Thoracic aorta (tissue), 2 donors: ENCODE measurements around the gene IGSF1. TPM values are rescaled to one million over a fixed set of nuclear protein-coding genes. Genes with fewer than 3 reads are reported as not detected.

ENCODE experiments used
- ATAC-seq: fragments of 150-250 bp; one replicate; pipeline ENCODE4 v1.8.0; 2017; ENCODE audit warnings: low read depth; ENCODE audit not compliant: insufficient number of reproducible peaks, low FRiP score
- DNase-seq: peaks from one replicate; pipeline ENCODE4 v3.0.0-alpha.2; 2020; ENCODE audit warnings: low spot score
- H3K27ac ChIP-seq, 2 donors: fragments of 200-600 bp; sonication (generic); 1 replicate in 1 of 2; 2 replicates in 1 of 2; pipeline ENCODE4 v1.5.1; 2016; ENCODE audit warnings: mild to moderate bottlenecking in 2 of 2, moderate library complexity in 2 of 2
- H3K27me3 ChIP-seq: fragments of 200-600 bp; sonication (generic); replicated peaks from 2 replicates; pipeline ENCODE4 v1.6.0; 2016; ENCODE audit warnings: mild to moderate bottlenecking; ENCODE audit not compliant: insufficient read depth
- H3K36me3 ChIP-seq: fragments of 200-600 bp; sonication (generic); one replicate; pipeline ENCODE4 v1.5.1; 2016
- H3K4me1 ChIP-seq, 2 donors: fragments of 200-600 bp; sonication (generic); 1 replicate in 1 of 2; 2 replicates in 1 of 2; pipeline versions ENCODE4 v1.5.1 to v1.6.0; 2016; ENCODE audit warnings: low read depth in 2 of 2, mild to moderate bottlenecking in 1 of 2; ENCODE audit not compliant: control insufficient read depth in 1 of 2
- H3K4me3 ChIP-seq: fragments of 200-600 bp; sonication (generic); 2 replicates; pipeline ENCODE4 v1.5.1; 2016; ENCODE audit warnings: mild to moderate bottlenecking
- H3K9me3 ChIP-seq: fragments of 200-600 bp; sonication (generic); 2 replicates; pipeline ENCODE4 v1.5.1; 2016
- CTCF ChIP-seq: fragments of 200-600 bp; sonication (generic); IDR thresholded peaks from one replicate; pipeline ENCODE4 v1.5.1; 2019; ENCODE audit warnings: antibody characterized with exemption
- total RNA-seq, 2 donors: library from RNA; depleted of rRNA; stranded (reverse); fragments of >200 nt; gene quantifications; one replicate each; pipeline versions ENCODE4 v1.1.0 to v1.2.3, GENCODE V29; 2016

The IGSF1 gene
- total RNA-seq, 2 donors from 2014 or later: 1.2 to 8.4 TPM

GRCh38 chrX:131273011-131273410, 16.1 kb downstream of the IGSF1 start:
- Histone ChIP-seq H3K27ac (no peak overlapping the region), H3K36me3 (no peaks in the 10 kb centered on the region), H3K4me1 (no peaks in the 10 kb centered on the region), H3K9me3 (no peaks in the 10 kb centered on the region), H3K4me3 (no peak overlapping the region), H3K27me3 (no peaks in the 10 kb centered on the region)
- TF ChIP-seq CTCF: no peak
- DNase-seq (no peak), ATAC-seq (no peak)

- no peak for DNase-seq
- no peak for TF ChIP-seq CTCF
- no peaks in the 10 kb centered on the region for H3K36me3 ChIP-seq
- H3K9me3 ChIP-seq: no peaks in the 10 kb centered on the region
- ATAC-seq: no peak
- no peaks in the 10 kb centered on the region for H3K4me1 ChIP-seq
- no peak overlapping the region for H3K27ac ChIP-seq
- H3K27me3 ChIP-seq: no peaks in the 10 kb centered on the region
- no peak overlapping the region for H3K4me3 ChIP-seq
These were observed 17.3 kb downstream of the IGSF1 start for GRCh38 chrX:131271826-131272225.

- Histone ChIP-seq H3K27ac (no peak overlapping the region), H3K4me1 (no peaks in the 10 kb centered on the region), H3K36me3 (no peaks in the 10 kb centered on the region), H3K4me3 (no peak overlapping the region), H3K27me3 (no peaks in the 10 kb centered on the region), H3K9me3 (no peaks in the 10 kb centered on the region)
- TF ChIP-seq CTCF: no peak
- no peak for DNase-seq
- no peak for ATAC-seq
These were observed 17.8 kb downstream of the IGSF1 start for GRCh38 chrX:131271274-131271673.

- Histone ChIP-seq H3K9me3 (no peaks in the 10 kb centered on the region), H3K27ac (no peak overlapping the region), H3K4me3 (no peak overlapping the region), H3K4me1 (no peaks in the 10 kb centered on the region), H3K27me3 (no peaks in the 10 kb centered on the region), H3K36me3 (no peaks in the 10 kb centered on the region)
- no peak for TF ChIP-seq CTCF
- DNase-seq (no peak), ATAC-seq (no peak)
These were observed 19.0 kb downstream of the IGSF1 start for GRCh38 chrX:131270080-131270479.

GRCh38 chrX:131264665-131265064, 24.4 kb downstream of the IGSF1 start:
- no peak for TF ChIP-seq CTCF
- DNase-seq (no peak), ATAC-seq (no peak)
- Histone ChIP-seq H3K36me3 (no peaks in the 10 kb centered on the region), H3K9me3 (no peaks in the 10 kb centered on the region), H3K27me3 (no peaks in the 10 kb centered on the region), H3K4me3 (no peak overlapping the region), H3K4me1 (no peaks in the 10 kb centered on the region), H3K27ac (no peak overlapping the region)
